Progenitor cell of endocrine pancreas (in vitro differentiated cells): ENCODE results near the gene CPXM1. TPM values are rescaled to one million over a fixed set of nuclear protein-coding genes. Genes with fewer than 3 reads are reported as not detected.

Experiments
- DNase-seq: peaks from one replicate; pipeline ENCODE4 v3.0.0; 2021; ENCODE audit warnings: low spot score; ENCODE audit not compliant: unreplicated experiment
- H3K27ac Mint-ChIP-seq: 2 replicates; pipeline ENCODE4 v1.8.0; 2021; ENCODE audit warnings: mild to moderate bottlenecking, moderate library complexity, mixed read lengths
- H3K27me3 Mint-ChIP-seq: 2 replicates; pipeline ENCODE4 v1.8.0; 2021; ENCODE audit warnings: mixed read lengths
- H3K36me3 Mint-ChIP-seq: 2 replicates; pipeline ENCODE4 v1.8.0; 2022; ENCODE audit warnings: mixed read lengths; ENCODE audit not compliant: insufficient read depth
- H3K4me1 Mint-ChIP-seq: 2 replicates; pipeline ENCODE4 v1.8.0; 2021; ENCODE audit warnings: low read depth, mixed read lengths
- H3K4me3 Mint-ChIP-seq: 2 replicates; pipeline ENCODE4 v1.8.0; 2021; ENCODE audit warnings: low read depth, mild to moderate bottlenecking, moderate library complexity, mixed read lengths
- H3K9me3 Mint-ChIP-seq: 2 replicates; pipeline ENCODE4 v1.8.0; 2021; ENCODE audit warnings: low read depth, mixed read lengths
- total RNA-seq: library from RNA; stranded (reverse); gene quantifications from 2 replicates; pipeline ENCODE4 v1.2.1, GENCODE V29; 2021
- TF ChIP-seq, protein P1 (sequence below): fragments of 200-600 bp; sonication (generic); IDR thresholded peaks from one replicate; pipeline ENCODE4 v1.5.0; 2021; ENCODE audit warnings: antibody characterized with exemption, mild to moderate bottlenecking; ENCODE audit not compliant: unreplicated experiment

The CPXM1 gene
- total RNA-seq, 1 donor from 2014 or later, result 130 TPM

DNA sequence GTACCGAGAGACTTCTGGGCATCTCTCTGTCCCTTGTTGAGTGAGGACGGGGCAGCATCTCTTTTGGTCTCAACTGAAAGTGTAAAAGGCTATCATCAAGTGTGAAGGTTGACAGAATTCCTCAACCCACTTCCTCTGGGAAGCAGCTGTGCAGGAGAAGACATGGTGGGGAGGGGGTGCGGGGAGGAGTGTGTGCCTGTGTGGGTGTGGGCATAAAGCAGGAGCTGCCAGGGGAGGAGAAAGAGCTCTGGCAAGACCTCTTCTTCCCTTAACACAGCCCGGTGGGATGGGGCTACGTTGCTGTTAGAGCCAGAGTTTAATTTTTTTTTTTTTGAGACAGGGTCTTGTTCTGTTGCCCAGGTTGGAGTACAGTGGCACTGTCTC, 31.8 kb downstream of the CPXM1 start:
- DNase-seq, result no peak
- TF ChIP-seq, protein P1, sequence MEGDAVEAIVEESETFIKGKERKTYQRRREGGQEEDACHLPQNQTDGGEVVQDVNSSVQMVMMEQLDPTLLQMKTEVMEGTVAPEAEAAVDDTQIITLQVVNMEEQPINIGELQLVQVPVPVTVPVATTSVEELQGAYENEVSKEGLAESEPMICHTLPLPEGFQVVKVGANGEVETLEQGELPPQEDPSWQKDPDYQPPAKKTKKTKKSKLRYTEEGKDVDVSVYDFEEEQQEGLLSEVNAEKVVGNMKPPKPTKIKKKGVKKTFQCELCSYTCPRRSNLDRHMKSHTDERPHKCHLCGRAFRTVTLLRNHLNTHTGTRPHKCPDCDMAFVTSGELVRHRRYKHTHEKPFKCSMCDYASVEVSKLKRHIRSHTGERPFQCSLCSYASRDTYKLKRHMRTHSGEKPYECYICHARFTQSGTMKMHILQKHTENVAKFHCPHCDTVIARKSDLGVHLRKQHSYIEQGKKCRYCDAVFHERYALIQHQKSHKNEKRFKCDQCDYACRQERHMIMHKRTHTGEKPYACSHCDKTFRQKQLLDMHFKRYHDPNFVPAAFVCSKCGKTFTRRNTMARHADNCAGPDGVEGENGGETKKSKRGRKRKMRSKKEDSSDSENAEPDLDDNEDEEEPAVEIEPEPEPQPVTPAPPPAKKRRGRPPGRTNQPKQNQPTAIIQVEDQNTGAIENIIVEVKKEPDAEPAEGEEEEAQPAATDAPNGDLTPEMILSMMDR, result no peak
- Mint-ChIP-seq H3K27me3 (peaks cover 42% of the 10 kb centered on the region), H3K4me3 (no peak overlapping the region), H3K9me3 (no peaks in the 10 kb centered on the region), H3K36me3 (no peaks in the 10 kb centered on the region), H3K27ac (no peak overlapping the region), H3K4me1 (no peaks in the 10 kb centered on the region)

DNA sequence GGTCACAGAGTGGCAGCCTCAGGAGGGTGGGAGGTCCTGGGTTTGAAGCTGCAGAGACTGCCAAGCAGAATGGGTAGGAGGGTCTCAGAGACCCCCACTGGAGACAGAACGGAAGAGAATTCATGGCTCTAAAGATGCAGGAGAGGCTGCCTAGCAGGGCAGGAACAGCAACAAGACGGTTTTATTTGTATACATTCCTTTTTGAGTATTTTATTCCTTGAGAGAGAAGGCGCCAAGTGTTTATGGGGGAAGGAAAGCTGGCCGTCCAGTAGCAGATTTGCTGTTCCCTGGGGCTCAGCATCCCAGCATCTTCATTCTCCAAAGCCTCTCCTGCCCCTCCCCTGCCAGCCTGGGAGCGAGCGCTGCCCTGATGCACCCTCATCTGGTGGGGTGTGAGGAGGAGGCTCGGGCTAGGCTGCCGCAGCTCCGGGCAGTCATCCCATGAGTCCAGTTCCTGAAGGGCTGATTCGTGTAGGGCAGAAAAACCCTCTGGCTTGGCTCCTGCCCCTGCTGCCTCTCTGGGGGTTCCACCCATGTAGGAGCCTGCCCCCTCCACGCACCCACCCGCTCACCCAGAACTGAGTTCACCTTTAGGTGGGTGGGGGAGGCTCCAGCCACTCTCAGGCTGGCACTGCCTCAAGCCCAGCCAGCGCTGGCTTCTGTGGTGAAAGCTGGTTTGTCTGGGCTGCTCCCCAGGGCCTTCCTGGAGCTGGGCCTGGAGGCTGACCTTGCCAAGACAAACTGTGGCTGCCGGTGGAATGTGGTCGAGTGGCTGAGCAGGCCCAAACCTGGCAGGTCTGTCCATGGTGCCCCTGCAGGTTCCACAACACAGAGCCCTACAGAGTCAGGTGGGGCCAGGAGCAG, 32.4 kb downstream of the CPXM1 start:
- Mint-ChIP-seq H3K36me3 (no peaks in the 10 kb centered on the region), H3K9me3 (no peaks in the 10 kb centered on the region), H3K27ac (no peak overlapping the region), H3K4me1 (no peaks in the 10 kb centered on the region), H3K27me3 (peaks cover 48% of the 10 kb centered on the region), H3K4me3 (no peak overlapping the region)
- no peak for DNase-seq
- TF ChIP-seq, protein P1, result no peak

DNA sequence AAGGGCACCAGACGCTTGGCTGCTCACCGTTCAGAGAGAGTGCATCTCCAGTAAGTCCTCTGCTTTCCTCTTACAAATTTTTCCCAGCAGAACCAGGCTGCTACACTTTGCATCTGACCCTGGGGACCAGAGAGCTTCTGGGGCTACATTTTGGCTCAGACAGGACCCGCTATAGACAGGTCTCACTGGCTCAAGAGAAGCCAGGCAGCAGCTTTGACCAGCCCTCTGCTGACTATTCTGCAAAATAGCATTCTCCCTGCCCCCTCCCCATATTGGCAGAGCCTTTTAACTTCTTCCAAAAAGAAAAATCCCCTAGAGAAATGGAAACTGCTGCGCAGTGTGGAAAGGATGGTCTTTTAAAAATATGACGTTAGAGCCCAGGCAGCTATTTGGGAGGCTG, 37.2 kb downstream of the CPXM1 start:
- H3K27me3 Mint-ChIP-seq, result peaks cover 35% of the 10 kb centered on the region
- H3K27ac Mint-ChIP-seq, result no peak overlapping the region
- no peaks in the 10 kb centered on the region for H3K36me3 Mint-ChIP-seq
- TF ChIP-seq, protein P1, result no peak
- H3K4me3 Mint-ChIP-seq, result no peak overlapping the region
- H3K9me3 Mint-ChIP-seq, result no peaks in the 10 kb centered on the region
- no peak for DNase-seq
- no peaks in the 10 kb centered on the region for H3K4me1 Mint-ChIP-seq

DNA sequence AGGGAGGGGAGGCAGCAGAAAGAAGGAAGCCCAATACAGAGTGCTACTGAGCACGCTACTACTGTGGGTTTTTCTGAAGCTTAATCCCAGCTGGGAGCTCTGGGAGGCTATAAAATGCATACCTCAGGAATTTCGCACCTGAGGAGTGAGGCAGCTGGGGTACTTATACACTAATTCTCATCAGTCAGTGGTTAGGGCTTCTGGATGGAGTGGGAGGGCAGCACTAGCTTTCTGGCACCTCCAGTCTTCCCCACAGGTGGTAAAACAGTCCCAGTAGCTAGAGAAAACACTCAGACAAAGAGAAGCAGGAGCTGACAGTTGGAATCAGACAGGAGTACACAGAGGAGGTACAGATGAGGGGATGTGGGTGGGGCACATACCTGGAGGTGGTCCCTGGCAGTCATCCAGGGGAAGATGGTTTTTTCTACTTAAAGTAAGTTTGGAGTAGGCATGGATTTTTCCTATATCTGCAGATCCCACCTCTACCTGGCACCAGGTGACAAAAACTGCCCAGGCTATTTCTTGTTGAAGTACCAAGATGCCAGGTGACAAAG, 37.8 kb downstream of the CPXM1 start:
- H3K36me3 Mint-ChIP-seq, result no peaks in the 10 kb centered on the region
- H3K27ac Mint-ChIP-seq, result no peak overlapping the region
- no peaks in the 10 kb centered on the region for H3K9me3 Mint-ChIP-seq
- H3K4me1 Mint-ChIP-seq, result no peaks in the 10 kb centered on the region
- H3K27me3 Mint-ChIP-seq, result peaks cover 35% of the 10 kb centered on the region
- no peak for DNase-seq
- TF ChIP-seq, protein P1, result no peak
- H3K4me3 Mint-ChIP-seq, result no peak overlapping the region

DNA sequence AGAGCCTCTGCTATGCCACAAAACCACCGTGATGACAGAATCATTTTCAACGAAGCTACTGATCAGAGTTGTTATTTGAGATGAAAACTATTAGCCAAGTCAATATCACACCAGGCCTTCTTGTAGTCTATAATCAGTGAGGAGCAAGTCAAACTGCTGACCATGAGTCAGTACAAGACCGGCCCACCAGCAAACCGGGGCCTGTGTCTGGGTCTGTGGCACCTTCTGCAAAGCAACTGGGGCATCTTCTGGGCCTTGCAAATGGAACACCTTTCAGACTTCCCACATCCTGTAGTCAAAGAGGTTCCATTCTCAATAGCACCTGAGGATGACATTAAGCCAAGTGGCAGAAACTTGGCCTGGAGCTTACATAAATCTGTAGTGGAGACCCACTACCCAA, 38.5 kb downstream of the CPXM1 start:
- Mint-ChIP-seq H3K4me3 (no peak overlapping the region), H3K27ac (no peak overlapping the region), H3K27me3 (peaks cover 28% of the 10 kb centered on the region), H3K4me1 (no peaks in the 10 kb centered on the region), H3K9me3 (no peaks in the 10 kb centered on the region), H3K36me3 (no peaks in the 10 kb centered on the region)
- TF ChIP-seq, protein P1, result no peak
- no peak for DNase-seq
